Stomach smooth muscle (tissue), 2 donors: ENCODE measurements around the gene SLC22A5.
A peak's percentile ranks its signal among the peaks of the same experiment; 100 is the strongest.

Experiments used
- H3K27ac ChIP-seq: one replicate; pipeline ENCODE4 v1.7.0; 2013; ENCODE audit warnings: mild to moderate bottlenecking, low read length, inconsistent platforms
- H3K27me3 ChIP-seq, 2 donors: one replicate each; pipeline ENCODE4 v1.7.0; 2013; ENCODE audit warnings: low read length in 2 of 2; ENCODE audit not compliant: insufficient read depth in 2 of 2, control insufficient read depth in 1 of 2
- H3K36me3 ChIP-seq, 2 donors: one replicate each; pipeline ENCODE4 v1.7.0; 2013; ENCODE audit warnings: low read length in 2 of 2; ENCODE audit not compliant: control insufficient read depth in 2 of 2, insufficient read depth in 2 of 2
- H3K4me1 ChIP-seq: one replicate; pipeline ENCODE4 v1.7.0; 2013; ENCODE audit warnings: low read length; ENCODE audit not compliant: control insufficient read depth, insufficient read depth
- H3K4me3 ChIP-seq, 2 donors: one replicate each; pipeline ENCODE4 v1.7.0; 2013; ENCODE audit warnings: low read length in 2 of 2
- H3K9ac ChIP-seq, 2 donors: one replicate each; pipeline ENCODE4 v1.7.0; 2013; ENCODE audit warnings: low read length in 2 of 2, mild to moderate bottlenecking in 1 of 2
- H3K9me3 ChIP-seq, 2 donors: one replicate each; pipeline ENCODE4 v1.7.0; 2013; ENCODE audit warnings: low read length in 2 of 2; ENCODE audit not compliant: control insufficient read depth in 2 of 2
- donor health status: healthy.
- donor health status: Pancreatic carcinoma.

Gene SLC22A5

DNA sequence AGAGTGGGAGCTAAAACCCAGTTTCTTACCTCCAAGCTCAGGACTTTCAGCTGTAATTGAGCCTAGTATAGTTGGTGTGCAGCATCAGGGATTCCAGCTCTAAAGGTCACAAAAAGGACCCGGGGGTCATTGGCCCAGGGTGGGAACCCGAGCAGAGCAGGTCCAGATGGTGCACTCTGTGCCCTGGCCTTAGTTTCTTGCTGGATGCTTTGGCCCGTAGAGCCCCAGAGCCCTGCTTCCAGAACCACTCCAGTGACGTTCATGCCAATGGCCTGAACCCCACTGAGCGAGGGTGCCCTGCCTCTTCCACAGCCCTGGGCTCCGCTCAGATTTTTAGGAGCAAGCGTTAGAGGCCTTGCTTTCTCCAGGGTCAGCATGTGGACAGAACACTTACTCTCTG, 8.2 kb downstream of the SLC22A5 start:
- H3K4me1 ChIP-seq: peaks cover 9% of the 10 kb centered on the region
- H3K4me3 ChIP-seq: peak overlapping the region in 1 of 2 donors; percentile 55
- no peaks in the 10 kb centered on the region for H3K9me3 ChIP-seq
- no peak overlapping the region for H3K9ac ChIP-seq
- no peaks in the 10 kb centered on the region for H3K27me3 ChIP-seq
- H3K27ac ChIP-seq: no peak overlapping the region
- H3K36me3 ChIP-seq: peaks cover 7 to 10% of the 10 kb centered on the region in 2 donors

DNA sequence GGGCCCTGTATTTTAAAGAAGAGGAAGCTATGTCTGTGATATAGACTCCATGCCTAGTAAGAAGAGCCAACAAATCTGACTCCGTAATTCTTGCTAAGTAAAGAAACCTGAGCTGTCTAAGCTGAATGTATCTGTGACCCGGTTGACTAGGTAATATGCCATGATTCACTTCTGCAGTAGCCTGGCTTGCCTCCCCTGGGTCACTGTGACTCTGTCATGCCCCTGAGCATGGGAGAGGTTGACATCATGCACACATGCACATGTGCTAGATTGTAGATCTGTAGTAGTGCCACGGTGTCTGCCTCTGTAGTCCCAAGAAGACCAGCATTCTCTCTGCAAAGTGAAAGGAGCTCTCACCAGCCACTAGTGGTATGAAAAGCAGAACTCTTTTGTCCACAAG, 9.1 kb downstream of the SLC22A5 start:
- H3K36me3 ChIP-seq: peaks cover 7 to 10% of the 10 kb centered on the region in 2 donors
- H3K4me3 ChIP-seq: no peak overlapping the region
- H3K9ac ChIP-seq: no peak overlapping the region
- no peak overlapping the region for H3K27ac ChIP-seq
- H3K9me3 ChIP-seq: no peaks in the 10 kb centered on the region
- peaks cover 9% of the 10 kb centered on the region for H3K4me1 ChIP-seq
- no peaks in the 10 kb centered on the region for H3K27me3 ChIP-seq

DNA sequence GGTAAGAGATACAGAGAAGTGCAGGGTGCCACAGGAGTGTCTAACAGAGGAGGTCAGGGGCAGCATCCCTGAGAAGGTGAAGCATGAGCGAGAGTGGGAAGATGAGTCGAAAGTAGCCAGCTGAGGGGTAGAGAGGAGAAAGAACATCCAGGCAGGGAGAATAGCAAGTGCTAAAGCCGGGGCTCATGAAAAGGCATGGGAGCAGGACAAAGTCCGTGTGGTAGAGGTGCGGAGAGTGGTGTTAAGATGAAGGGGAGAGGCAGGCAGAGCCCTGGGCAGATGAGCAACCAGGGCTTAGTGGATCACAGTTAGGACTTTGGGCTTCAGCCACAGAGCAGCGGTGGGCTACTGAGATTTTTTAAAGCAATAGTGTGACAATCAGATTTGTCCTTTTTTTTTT, 10.5 kb downstream of the SLC22A5 start:
- no peak overlapping the region for H3K9ac ChIP-seq
- no peak overlapping the region for H3K4me3 ChIP-seq
- H3K36me3 ChIP-seq: peaks cover 12 to 17% of the 10 kb centered on the region in 2 donors
- no peaks in the 10 kb centered on the region for H3K9me3 ChIP-seq
- no peaks in the 10 kb centered on the region for H3K27me3 ChIP-seq
- H3K4me1 ChIP-seq: peaks cover 9% of the 10 kb centered on the region
- H3K27ac ChIP-seq: no peak overlapping the region

DNA sequence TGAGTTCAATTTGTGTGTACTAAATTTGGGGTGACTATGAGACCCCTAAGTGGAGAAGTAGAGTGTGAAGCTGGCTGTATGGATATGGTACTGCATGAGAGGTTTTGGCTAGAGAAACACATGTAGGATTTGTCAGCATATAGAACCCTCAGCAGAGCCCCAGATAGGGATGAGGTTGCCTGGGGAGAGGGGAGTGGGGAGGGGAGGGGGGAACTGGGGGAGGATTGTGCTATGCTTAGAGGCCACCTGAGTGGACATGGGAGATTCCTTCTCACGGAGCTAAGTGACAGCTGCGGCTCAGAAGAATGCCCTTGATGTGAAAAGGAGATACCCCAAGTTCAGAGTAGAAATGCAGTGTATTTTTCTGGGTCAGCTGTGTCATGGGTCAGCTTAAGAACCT, 11.2 kb downstream of the SLC22A5 start:
- Histone ChIP-seq H3K27ac (no peak overlapping the region), H3K9ac (no peak overlapping the region), H3K4me1 (peaks cover 15% of the 10 kb centered on the region), H3K27me3 (no peaks in the 10 kb centered on the region), H3K9me3 (no peaks in the 10 kb centered on the region), H3K36me3 (peaks cover 12 to 17% of the 10 kb centered on the region in 2 donors), H3K4me3 (no peak overlapping the region)

DNA sequence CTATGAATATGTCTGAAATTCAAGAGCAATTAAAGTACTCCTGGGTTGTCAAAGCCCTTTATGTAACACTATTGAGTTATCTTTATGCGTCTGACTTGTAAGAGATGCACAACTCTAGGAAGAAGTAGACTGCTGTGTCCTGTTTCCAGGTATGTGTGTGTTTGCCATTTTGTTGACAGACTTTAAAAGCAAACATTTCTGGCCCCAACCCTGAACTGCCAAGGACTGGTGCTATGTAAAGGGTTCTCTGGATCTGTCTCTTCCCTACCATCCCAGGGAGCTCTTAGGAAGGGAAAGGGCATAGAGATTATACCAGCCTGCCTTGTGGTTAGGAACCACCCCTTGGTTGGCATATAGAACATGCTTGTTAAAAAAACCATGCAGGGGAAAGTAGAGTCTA, 12.1 kb downstream of the SLC22A5 start:
- H3K27ac ChIP-seq: no peak overlapping the region
- H3K27me3 ChIP-seq: no peaks in the 10 kb centered on the region
- H3K36me3 ChIP-seq: peaks cover 12 to 17% of the 10 kb centered on the region in 2 donors
- H3K4me1 ChIP-seq: peaks cover 22% of the 10 kb centered on the region
- H3K9me3 ChIP-seq: no peaks in the 10 kb centered on the region
- no peak overlapping the region for H3K9ac ChIP-seq
- no peak overlapping the region for H3K4me3 ChIP-seq

DNA sequence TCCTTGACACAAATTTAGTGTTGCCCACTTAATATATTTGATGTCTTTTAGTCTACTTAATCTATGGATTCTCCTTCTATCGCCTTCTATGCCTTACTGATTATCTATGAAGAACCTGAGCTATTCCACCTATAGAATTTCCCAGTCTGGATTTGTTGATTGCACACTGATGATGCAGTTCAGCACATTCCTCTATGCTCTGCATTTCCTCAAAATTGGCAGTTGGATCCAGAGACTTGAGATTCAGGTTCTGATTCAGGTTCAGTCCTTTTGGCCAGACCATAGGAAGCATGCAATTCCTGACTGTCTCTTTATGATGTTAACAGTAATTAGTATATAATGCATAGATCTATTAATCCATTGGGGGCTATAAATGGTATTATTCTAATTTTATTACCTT, 13.8 kb downstream of the SLC22A5 start:
- no peak overlapping the region for H3K27ac ChIP-seq
- peaks cover 12 to 17% of the 10 kb centered on the region in 2 donors for H3K36me3 ChIP-seq
- no peaks in the 10 kb centered on the region for H3K9me3 ChIP-seq
- H3K9ac ChIP-seq: no peak overlapping the region
- H3K27me3 ChIP-seq: no peaks in the 10 kb centered on the region
- peaks cover 30% of the 10 kb centered on the region for H3K4me1 ChIP-seq
- H3K4me3 ChIP-seq: no peak overlapping the region

DNA sequence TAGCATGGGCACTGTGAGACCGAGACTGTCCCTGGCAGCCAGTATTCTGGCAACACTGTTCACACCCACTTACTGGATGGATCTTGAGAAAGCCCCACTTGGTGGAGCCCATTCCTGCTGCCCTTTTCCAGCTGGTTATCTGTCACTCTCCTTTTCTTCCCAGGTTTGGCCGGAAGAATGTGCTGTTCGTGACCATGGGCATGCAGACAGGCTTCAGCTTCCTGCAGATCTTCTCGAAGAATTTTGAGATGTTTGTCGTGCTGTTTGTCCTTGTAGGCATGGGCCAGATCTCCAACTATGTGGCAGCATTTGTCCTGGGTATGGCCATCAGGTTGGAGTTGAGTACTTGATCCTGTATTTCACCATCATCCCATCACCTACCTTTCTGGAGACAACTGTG, 14.5 kb downstream of the SLC22A5 start:
- Histone ChIP-seq H3K9ac (no peak overlapping the region), H3K27ac (no peak overlapping the region), H3K4me3 (no peak overlapping the region), H3K27me3 (no peaks in the 10 kb centered on the region), H3K9me3 (no peaks in the 10 kb centered on the region), H3K4me1 (peaks cover 37% of the 10 kb centered on the region), H3K36me3 (peaks cover 12% of the 10 kb centered on the region in 2 donors)

DNA sequence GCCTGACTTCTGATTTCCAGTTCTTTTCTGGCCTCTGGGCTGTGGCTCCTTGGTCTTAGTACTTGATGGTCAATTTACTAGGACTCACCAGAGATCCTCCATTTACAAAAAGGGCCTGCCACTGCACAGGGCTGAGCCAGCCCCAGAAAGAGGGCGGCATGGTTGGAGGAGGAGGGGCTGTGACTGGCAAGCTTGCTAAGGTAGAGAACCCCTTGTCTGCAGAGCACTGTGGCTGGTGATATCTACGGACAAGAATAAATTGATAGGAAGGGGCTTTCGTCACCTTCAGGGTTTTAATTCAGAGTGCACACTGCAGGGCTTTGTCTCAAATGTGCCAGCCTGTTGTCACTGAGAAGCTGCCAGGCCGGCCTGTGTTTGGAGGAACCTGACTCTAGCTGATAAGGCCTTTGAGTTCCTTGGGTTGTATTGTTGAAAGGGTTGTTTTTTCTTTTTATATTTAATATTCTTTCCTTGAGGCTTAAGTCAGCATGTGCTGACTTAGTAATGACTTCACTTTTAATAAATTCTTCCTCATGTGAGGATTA, 15.1 kb downstream of the SLC22A5 start:
- Histone ChIP-seq H3K27ac (no peak overlapping the region), H3K9me3 (no peaks in the 10 kb centered on the region)

DNA sequence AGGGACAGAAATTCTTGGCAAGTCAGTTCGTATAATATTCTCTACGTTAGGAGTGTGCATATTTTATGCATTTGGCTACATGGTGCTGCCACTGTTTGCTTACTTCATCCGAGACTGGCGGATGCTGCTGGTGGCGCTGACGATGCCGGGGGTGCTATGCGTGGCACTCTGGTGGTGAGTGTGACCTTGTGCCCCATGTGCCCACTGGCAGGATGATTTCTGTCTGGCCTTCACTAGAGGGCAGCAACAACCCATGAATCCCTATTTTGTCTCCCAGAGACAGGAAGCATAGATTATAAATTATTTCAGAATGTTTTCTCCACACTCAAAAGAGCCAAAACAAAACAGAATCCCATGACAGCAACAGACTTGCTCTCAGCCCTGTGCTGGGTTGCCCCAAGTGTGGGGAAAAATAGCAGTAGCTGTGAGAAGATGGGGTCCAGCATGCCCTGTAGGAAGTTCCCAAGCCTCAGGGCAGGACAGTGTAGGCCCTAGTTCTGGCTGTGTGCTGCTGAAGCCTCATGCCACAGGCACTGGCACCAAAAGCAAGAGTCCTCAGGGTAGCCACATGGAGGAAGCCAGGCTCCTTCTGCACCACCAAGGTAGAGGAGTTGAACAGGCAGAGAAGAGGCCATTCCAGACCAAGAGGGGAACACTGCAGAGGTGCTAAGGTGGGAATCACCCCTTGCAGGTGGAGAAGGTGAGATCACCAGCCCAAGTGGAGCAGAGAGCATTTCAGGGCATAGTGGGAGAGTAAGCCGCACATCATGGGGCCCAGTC, 16.0 kb downstream of the SLC22A5 start:
- Histone ChIP-seq H3K27ac (peak overlapping the region; percentile 96), H3K4me3 (no peak overlapping the region), H3K9ac (peak overlapping the region; percentile 17 to 42), H3K4me1 (peaks cover 50% of the 10 kb centered on the region), H3K9me3 (no peaks in the 10 kb centered on the region), H3K36me3 (peaks cover 5 to 7% of the 10 kb centered on the region in 2 donors), H3K27me3 (no peaks in the 10 kb centered on the region)

More for the DNA sequence above, 15.1 kb downstream of the SLC22A5 start:
- Histone ChIP-seq H3K4me1 (peaks cover 43% of the 10 kb centered on the region), H3K36me3 (peaks cover 10 to 12% of the 10 kb centered on the region in 2 donors), H3K9ac (no peak overlapping the region), H3K27me3 (no peaks in the 10 kb centered on the region), H3K4me3 (no peak overlapping the region)

DNA sequence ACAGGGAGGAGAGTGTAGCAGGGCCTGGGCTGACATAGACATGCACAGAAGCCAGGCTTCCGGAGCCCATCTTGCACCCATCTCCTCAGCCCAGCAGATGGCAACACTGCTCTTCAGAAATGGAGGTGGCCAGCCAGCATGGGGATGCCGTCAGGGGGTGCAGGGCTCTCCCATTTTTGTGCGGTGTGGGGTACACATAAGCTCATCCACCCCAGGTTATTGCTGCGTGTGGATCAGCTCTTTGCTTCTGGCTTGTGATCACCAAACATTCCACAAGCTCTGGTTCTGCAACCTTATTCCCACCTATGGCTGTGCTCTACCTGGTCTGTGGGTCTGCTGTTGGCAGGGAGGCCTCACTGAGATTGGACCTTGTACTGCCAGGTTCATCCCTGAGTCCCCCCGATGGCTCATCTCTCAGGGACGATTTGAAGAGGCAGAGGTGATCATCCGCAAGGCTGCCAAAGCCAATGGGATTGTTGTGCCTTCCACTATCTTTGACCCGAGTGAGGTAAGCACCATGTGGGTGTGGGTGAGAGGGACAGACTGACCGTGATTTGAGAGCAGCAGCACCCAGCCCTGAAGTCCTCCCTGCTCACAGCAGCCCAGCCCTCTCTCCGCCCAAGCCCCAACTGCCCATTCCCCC, 17.3 kb downstream of the SLC22A5 start:
- no peaks in the 10 kb centered on the region for H3K9me3 ChIP-seq
- no peaks in the 10 kb centered on the region for H3K27me3 ChIP-seq
- H3K4me3 ChIP-seq: peak overlapping the region; percentile 3 to 8
- peak overlapping the region; percentile 65 to 66 for H3K9ac ChIP-seq
- peaks cover 5 to 7% of the 10 kb centered on the region in 2 donors for H3K36me3 ChIP-seq
- H3K27ac ChIP-seq: peak overlapping the region; percentile 96
- H3K4me1 ChIP-seq: peaks cover 52% of the 10 kb centered on the region
